HG03095 (cell line): ENCODE measurements around the gene RAPGEF4.

ENCODE experiments used
- ATAC-seq: cut with Tn5 transposase; IDR thresholded peaks from one replicate; pipeline ENCODE4 v1.9.1; 2021; ENCODE audit warnings: moderate library complexity; ENCODE audit not compliant: unreplicated experiment

Gene RAPGEF4

DNA sequence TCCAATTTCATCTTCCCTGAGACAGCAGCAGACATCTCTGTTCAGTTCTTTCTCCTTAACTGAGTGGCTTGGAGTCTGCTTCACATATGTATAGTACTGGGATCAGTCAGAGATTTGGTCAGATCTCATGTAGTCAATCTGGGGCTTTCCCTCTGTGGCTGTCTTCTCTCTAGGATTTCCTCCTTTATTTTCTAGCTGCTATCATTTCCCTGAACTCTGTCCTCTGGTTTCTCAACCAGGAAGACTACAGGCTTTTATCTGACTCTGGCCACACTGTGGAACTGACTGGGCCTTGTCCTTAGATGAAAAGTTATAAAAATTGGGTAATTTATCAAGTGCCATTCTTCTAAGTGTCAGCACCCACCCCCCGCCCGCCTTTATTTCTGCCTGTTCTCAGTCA lies 121.0 kb downstream of the RAPGEF4 start:
- no peak for ATAC-seq

DNA sequence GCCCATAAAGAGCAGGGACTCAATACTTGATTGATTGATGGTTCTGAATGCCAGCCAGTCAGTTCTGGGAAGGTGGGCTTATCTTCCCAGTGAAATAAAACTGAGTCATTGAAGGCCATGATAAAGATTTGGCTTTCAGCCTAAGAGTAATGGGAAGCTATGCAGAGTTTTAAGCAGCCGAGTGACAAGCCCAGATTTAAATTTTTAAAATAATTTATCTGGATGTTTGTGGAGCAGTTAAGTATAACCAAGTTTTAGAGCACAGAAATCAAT lies 122.8 kb downstream of the RAPGEF4 start:
- no peak for ATAC-seq

DNA sequence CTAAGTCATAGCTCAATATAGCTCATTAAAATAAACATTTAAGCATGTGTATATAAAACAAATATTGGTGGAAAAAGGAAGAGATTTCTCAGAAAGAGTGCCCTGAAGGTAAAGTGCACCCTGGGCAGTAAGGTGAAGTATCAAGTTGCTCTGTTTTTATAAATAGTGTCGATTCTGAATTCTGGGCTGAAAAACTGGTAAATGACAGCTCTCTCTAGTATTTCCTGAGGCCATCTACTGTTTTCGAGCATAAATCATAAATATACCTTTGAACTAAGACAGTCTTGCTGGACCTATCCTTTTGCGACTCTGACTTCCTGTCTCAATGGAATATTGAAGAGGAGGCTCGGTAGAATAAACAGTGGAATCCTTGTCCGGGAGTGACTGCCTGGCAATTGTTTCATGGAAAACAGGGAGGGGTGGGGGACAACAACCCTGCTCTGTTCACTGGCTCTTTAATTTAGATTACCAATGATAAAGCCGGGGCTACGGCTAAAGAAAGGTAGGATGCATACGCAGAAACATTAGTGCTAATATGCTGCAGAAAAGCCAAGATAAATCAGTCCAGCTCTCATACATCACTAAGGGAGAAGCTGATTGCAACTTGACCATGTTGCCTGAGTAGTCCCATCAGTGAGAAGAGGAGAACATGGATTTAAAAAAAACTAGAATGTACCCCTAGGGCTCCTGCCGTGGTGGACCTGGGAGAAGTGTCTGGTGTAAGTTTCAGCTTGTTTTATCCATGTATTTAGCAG lies 124.1 kb downstream of the RAPGEF4 start:
- ATAC-seq = no peak

DNA sequence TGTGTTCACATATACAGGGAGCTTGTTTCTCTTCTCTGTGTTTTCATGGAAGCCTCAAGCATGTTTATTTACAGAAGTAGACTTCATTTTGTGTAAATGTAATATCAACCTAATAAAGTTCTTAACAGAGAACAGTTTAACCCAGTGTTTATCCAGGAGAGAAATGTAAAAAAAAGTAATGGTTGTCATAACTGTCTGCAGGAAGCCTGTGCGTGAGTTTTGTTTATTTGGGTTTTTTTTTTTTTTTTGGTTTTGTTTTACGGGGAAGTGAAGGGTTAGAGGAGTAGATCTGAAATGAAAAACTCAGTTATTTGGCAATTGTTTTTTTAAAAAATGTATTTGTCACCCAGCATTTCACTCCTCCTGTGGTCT lies 124.7 kb downstream of the RAPGEF4 start:
- ATAC-seq = no peak

DNA sequence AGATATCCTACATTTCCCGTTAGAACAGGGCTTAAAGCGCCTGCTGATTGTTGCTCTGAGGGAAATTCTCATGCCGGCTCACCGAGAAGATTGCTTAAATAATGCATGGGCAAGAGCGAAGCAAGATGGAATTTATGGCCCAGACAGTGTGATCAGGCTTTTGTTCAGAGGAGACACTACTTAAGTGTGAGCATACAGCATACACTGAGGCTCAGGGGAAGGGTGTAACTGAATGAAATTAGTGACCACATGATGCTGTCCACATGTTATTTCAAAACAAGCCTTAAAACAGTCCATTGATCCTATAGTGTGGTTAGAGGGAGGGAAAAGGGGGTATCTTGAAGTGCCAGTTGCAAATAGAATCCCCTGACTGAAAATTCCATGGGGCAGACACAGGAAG lies 125.5 kb downstream of the RAPGEF4 start:
- no peak for ATAC-seq

DNA sequence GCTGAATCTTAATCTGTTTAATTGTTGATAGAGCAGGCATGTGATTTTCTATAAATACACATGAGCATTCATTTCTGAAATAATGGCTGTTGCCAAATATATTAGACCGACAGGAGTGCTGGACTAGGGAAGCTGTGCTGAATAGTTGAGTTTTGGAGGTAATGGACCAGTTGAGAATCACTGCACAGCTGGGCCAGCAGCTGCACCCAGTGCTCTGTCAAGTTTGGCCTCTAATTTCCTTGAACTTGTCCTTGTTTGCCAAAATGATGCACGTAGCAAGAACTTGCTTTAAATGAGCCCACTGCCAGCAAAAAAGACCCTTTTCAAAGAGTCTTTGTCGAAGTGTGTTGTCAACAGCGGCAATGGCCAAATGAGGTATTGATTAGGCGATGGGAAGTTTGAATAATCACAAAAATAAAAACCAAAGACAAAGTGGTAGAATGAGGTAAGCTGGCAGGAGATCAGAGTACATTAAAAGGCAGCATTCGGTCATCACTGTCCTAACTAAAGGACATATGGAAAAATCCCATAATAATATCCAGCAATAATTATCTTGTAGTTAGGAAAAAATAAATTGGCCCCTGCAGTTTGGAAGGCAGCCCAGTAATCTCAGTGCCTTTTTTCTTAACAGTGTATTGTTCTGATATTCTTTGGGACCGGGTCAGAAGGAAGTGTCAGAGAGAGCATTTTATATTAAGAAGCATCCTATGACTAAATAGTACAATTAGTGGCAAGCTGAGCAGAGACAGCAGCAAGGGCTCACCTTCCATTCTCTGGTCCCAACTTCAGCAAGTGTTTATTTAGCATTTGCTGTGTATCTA lies 126.2 kb downstream of the RAPGEF4 start:
- no peak for ATAC-seq

DNA sequence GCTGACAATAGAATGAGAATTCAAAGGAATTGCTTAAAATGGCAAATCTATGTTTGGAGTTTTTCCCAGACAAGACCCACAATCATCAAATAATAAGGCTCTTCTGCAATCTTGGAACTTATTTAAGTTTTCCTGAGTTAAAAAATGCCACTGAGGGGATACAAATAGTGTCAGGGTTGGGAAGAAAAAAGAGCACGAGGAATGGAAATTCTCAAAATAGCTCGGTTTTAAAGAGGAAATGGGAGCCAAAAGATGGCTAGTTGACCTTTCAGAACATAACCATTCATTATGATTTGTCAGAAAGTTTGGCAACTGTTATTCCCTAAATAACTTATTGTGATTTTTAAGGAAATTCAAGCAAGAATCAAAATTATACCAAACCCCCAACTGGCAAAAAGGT lies 127.7 kb downstream of the RAPGEF4 start:
- ATAC-seq = no peak

DNA sequence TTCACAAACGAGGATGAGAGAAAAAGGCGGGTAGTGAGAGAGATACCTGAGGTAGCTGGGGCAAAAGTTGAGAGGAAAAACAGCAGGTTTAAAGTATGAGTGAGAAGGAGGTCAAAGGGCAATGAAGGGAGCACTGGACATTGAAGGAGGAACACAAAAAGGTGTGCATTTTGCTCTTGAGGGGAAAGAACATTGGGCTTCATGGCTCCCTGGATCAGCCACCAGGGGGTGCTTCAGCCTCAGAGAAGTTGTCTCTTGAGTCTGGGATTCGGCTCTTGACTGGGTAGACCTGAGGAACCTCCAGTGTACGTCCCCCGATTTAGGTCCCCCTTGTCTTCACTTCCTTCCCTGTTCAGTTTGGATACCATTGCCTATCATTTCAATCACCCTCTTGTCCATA lies 128.5 kb downstream of the RAPGEF4 start:
- no peak for ATAC-seq

DNA sequence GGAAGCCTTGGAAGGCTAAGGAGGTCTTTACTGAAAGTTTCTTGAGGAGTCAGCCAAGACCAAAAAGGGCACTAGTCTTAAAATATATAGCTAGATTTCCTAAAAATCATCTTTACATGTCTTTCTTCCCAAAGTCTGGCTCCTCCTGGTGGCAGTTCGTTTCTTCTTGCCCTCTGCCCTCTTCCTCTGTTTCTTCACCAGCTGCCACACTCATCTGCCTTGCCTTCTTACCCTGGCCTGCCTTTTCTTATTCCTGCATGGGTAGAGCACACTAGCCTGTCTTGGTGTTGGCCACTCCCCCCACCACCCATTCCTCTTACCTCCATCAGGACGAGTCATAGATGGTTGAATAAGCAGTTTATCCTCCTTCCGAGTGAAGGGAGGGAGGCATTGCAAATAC lies 129.8 kb downstream of the RAPGEF4 start:
- no peak for ATAC-seq

DNA sequence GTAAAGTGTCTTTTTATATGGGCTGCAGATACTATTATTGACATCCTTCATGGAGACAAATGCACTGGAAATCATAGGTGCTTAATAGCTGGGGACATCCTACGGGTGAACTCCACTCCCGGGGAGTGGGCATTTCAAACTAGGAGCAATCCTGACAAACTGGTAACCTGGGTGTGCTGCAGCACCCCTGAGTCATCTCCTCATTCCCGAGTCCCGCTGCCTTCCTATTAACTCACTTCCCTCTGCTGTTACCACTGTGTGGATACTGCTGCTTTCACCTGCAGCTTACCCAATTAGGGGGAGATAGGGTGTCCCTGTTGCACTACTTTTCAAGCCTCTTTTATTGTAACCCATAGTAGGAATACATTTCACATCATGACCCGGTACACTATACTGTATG lies 134.2 kb downstream of the RAPGEF4 start:
- ATAC-seq = no peak

DNA sequence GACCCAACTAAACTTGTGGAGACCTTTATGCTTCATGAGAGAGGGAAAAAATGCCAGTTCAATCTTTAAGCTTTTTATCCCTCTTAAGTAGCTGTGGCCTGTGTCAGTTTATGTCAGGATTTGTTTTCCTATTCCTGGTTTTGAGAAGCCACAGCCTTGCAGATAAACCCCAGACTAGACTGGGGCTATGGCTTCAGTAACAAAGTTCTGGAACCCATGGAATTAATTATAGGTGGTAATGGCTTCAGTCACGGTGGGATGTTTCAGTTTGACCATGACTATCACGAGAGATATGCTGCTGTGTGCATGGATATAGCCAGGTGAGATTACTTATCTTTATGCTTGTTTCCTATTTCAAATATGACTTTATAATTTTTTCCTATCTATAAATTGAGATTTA lies 134.8 kb downstream of the RAPGEF4 start:
- ATAC-seq = no peak

DNA sequence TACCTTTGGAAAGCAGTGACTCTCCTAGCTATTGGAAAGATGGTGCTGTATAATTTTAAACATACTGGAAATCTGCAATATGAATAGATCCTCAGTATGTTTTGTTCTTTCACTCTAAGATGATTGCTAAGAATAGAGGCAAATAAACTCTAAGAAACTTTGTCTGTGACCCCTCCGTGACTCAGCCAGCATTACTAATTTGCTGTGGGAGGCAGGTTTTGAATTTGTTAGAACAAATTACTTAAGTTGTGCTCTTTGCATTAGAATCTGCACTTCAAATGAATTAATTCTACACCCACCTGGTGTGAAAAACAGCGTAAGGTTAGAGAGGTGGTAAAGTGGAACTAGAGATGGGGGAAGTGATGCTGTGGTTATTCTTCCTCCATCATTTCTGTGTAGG lies 142.2 kb downstream of the RAPGEF4 start:
- ATAC-seq = no peak

DNA sequence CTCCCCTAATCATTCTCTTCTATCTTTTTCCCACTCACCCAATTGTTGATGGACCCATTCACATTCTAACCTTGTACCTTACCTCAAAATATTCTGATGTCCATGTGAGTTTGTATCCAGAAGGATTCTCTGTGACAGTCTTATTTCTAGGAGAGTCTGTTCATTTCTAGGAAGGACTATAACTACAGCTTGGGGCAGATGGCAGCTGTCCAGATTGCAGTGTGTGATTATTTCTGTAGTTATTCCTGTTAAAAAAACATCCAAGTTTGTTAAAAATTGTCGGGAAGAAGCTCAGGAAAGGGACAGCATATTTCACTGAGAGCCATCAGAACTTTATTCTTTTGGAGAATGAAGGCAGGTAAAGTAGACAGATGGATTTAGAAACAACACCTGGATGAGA lies 142.6 kb downstream of the RAPGEF4 start:
- no peak for ATAC-seq

DNA sequence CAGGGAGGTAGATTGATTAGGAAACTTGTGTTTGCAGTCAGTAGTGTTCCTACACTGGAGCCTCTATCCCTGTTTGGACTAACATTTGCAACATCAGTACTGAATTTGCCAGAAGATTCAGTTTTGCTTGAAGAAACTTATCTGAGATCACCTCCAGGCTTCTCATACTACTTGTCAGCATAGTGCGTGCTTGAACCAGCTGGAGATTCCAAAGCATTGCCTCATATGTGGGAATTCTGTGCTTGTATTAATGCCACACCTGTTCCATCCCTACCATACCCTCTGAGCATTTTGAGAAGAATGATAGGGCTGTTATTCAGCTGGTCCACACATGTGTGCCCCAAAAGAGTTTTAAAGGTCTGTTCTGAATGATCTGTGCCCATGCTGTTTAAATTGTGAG lies 148.7 kb downstream of the RAPGEF4 start:
- no peak for ATAC-seq

DNA sequence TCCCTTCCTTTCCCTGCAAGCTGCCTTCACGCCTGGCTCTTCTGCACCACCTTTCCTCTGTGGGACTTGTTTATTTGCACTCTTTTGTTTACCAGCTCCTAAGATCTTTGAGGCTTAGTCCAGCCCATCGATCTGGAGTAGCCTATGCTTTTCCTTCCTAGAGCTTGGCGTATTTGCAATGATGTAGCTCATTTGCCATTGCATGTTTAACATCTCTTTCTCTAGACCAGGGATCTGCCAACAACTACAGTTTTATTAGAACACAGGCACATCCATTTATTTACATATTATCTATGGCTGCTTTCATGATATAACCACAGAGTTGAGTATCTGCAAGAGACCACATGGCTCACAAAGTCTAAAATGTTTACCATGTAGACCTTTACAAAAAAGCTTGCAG lies 150.4 kb downstream of the RAPGEF4 start:
- ATAC-seq = no peak

DNA sequence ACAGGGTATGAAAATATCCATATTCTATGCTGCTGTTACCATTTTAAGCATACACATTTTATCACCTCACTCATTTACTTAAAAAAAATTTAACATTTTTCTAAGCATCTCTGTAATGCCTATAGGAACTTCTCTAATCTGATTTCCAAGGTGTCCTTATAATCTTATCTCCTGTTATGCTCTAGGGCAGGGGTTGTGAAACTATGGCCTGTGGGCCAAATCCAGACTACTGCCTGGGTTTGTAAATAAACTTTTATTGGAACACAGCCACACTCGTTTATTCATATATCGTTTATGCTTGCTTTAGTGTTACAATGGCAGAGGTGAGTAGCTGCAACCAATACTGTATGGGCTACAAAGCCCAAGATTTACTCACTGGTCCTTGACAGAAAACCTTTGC lies 151.6 kb downstream of the RAPGEF4 start:
- ATAC-seq = no peak

DNA sequence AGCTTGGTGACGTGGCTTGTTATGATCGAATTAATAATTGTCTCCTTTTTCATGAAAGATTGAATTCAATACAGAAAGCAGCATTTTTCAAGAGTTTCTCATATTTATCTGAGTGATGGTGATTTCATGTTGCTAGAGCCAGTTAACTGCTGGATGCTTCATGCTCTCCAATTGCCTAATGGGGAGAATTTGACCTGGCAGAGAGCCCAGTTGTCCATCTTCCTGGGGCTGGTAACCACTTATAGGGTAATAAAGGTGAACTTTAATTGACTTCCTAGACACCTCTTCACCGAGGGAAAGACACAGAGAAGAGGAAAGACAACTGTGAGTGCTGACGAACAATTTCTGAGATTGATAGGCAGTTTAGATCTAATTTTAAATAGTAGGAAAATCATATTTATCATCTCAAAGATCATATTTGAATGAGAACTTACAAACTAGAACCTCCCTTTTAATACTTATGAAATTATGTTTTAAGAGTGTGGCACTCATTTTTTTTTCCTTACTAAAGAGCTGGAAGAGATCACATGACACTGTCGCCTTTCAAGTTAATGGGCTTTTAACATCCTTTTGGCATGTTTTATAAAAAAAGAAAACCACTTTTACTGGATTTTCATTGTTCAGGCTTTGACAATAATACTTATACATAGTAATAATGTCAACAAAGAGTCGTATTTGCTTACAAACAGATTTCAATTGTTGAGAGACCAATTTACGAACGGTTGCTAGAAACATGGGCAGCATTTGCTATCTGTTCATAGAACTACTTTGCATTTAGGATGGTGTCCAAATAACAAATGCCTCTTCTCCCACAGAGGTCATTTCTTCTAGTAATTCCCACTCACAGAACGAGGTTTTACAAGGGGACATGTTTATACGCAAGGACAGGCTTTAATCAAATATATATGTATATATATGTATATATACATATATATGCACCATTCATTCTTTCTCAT lies 153.3 kb downstream of the RAPGEF4 start:
- no peak for ATAC-seq

DNA sequence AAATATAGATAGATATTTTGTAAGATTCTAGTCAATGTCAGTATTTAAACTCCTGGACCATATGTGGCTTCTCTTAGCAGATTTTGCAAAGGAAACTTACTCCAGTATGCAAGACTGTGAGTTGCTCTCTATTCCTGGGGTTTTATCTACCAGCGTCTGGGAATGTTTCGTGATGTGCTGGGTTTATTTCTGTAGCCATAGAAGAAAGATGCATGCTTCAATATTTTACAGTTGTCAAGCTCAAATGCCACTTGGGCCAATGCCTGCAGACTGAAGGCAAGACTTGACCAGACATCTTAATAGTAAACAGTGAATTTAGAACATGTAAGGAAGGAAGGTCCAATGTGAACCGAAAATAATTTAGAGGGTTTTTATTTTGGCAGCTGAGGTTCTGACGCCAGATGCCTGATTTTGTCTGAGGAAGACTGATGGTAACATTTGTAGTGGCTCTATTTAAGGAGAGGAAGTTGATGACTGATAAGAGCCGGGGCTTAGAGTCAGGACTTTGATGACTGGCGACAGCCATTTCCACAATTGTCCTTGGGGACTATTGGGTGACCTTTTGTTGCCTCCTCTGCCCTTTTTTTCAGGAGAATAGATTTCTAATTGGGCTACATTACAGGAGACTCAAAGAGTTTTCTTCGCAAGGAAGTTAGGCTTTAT lies 154.3 kb downstream of the RAPGEF4 start:
- no peak for ATAC-seq

DNA sequence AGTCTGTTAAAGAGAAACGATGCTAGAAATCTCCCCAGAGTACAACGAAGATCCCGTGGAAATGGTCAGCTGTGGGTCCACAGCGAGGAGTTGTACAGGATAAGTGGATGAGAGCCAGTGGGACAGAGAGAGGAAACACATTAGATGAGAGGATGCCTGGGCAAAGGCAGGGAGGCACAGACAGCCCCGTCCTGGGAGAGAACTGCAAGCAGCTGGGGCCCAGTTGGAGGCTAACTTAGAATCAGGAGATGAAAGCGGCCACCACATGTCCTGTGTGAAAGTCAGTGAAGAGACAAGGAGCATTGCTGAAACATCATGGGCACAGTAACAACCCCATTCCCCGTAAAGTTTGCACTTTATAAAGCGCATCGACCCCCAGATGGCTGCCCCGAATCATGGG lies 157.5 kb downstream of the RAPGEF4 start:
- ATAC-seq = no peak

DNA sequence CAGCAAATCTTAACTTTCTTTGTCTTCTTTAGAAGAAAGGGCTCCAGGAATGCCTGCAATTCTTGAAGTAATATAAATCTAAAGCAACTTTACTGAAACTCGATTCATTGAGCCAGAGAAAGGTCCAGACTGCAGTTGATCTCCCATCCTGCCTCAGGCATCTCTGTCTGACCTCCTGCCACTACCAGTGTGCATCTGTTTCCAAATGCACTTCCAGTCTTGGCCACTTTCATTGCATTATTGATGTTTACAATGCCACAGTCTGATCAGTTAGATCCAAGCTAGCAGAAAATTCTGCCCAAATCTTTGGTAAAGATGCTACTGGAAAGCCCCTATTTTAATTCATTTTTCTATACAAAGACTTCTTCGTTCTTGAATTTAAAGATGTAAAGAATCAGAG lies 158.0 kb downstream of the RAPGEF4 start:
- no peak for ATAC-seq

DNA sequence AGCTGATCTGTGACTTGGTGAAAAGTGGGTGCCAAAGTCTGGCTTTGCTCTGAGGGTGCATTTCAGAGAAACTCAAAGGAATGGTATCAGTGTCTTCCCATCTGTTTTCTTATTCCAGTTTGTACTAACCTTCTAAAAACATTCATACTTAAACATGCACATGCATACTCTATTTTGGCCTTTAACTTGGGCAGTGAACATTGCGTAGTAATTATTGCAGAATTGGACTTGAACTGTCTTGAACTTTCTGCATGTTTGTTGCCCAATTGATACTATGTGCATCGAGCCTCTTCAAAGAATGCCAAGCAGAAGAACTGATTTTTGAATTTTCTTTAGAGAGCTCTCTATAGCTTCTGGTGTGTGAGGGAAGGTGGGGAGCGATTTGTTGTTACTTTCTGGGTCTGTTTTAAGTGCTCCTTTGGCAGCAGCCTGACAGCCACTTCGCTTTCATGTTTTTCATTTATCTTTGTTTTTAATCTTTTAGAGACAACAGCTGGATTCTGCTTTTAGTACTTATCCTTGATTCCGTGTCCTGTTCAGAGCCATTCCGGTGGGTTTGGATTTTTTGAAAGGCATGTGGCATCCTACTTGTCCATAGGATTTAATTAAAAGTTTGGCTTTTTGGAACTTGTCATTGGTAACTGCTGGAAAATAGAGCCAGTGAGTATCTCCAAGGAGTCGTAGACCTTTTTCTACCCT lies 159.2 kb downstream of the RAPGEF4 start:
- ATAC-seq = no peak
